GM10266 (cell line): Measurements from ENCODE around the gene GDE1.

Experiments
- DNase-seq: peaks from one replicate; pipeline ENCODE4 v3.0.0; 2012; ENCODE audit errors: extremely low spot score
- CTCF ChIP-seq: IDR thresholded peaks from 2 replicates; pipeline ENCODE4 v1.5.1; 2012; ENCODE audit warnings: mild to moderate bottlenecking, low read depth; ENCODE audit not compliant: control insufficient read depth, insufficient read depth; ENCODE audit errors: missing control alignments

GDE1 gene

GRCh38 chr16:19458722-19459379 is 63.0 kb downstream of the GDE1 start:
- no peak for TF ChIP-seq CTCF

More at GRCh38 chr16:19458722-19459379, 63.0 kb downstream of the GDE1 start:
- DNase-seq = no peak
